ENCODE data around the gene EPSTI1. TPM values are rescaled to one million over a fixed set of nuclear protein-coding genes. Genes with fewer than 3 reads are reported as not detected.

Gene EPSTI1
- total RNA-seq, 1 experiment from 2014 or later: 0.69 TPM

DNA sequence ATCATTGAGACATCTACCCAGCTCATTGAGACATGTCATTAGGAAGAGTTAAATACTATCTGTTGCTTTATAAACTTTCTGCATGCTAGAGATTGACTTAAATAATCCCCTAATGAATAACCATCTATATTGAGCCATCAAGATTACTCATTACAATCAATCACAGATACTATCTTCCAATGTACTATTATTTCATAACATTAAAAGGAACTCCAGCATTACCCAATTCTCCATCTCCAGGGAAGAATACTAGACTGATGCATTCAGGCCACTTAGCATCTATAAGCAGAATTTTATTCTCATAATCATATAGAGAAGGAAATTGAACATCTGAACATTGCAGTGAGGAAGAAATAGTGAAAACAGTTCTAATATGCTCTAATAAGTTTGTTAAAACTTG is 8.0 kb downstream of the EPSTI1 start:
- Histone ChIP-seq H3K4me1 (ENCODE audit: control insufficient read depth, insufficient read depth, low read length) (no peaks in the 10 kb centered on the region), H3K9me3 (ENCODE audit: control insufficient read depth, insufficient read depth, low read depth, low read length) (no peaks in the 10 kb centered on the region), H3K36me3 (ENCODE audit: control insufficient read depth, insufficient read depth, low read length) (no peaks in the 10 kb centered on the region), H3K27ac (ENCODE audit: low read length) (no peak overlapping the region), H3K4me3 (ENCODE audit: low read depth in 2 of 2, low read length in 2 of 2) (no peak overlapping the region), H3K27me3 (ENCODE audit: control insufficient read depth, insufficient read depth, low read length) (no peaks in the 10 kb centered on the region)
- CTCF ChIA-PET: no interaction called here
- DNase-seq (ENCODE audit: low read depth, low spot score) (no peak), ATAC-seq (no peak)
- POLR2A ChIA-PET: no interaction called here
- intact Hi-C loops (cut with micrococcal nuclease; ENCODE audit: unreplicated experiment): no loop called here
- TF ChIP-seq, protein P1, sequence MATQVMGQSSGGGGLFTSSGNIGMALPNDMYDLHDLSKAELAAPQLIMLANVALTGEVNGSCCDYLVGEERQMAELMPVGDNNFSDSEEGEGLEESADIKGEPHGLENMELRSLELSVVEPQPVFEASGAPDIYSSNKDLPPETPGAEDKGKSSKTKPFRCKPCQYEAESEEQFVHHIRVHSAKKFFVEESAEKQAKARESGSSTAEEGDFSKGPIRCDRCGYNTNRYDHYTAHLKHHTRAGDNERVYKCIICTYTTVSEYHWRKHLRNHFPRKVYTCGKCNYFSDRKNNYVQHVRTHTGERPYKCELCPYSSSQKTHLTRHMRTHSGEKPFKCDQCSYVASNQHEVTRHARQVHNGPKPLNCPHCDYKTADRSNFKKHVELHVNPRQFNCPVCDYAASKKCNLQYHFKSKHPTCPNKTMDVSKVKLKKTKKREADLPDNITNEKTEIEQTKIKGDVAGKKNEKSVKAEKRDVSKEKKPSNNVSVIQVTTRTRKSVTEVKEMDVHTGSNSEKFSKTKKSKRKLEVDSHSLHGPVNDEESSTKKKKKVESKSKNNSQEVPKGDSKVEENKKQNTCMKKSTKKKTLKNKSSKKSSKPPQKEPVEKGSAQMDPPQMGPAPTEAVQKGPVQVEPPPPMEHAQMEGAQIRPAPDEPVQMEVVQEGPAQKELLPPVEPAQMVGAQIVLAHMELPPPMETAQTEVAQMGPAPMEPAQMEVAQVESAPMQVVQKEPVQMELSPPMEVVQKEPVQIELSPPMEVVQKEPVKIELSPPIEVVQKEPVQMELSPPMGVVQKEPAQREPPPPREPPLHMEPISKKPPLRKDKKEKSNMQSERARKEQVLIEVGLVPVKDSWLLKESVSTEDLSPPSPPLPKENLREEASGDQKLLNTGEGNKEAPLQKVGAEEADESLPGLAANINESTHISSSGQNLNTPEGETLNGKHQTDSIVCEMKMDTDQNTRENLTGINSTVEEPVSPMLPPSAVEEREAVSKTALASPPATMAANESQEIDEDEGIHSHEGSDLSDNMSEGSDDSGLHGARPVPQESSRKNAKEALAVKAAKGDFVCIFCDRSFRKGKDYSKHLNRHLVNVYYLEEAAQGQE (IDR thresholded peaks at IDR 0.05; ENCODE audit: insufficient read depth in 1 of 2, low read depth in 2 of 2, low read length in 1 of 2): no peak
- TF ChIP-seq SIN3A (IDR thresholded peaks at IDR 0.05; ENCODE audit: borderline replicate concordance, insufficient read depth, low read depth, low read length) (no peak), TCF7L2 (IDR thresholded peaks at IDR 0.05; ENCODE audit: low read depth, low read length) (no peak), POLR2AphosphoS5 (IDR thresholded peaks at IDR 0.05; ENCODE audit: low read depth, low read length) (no peak)
- TF ChIP-seq, protein P2, sequence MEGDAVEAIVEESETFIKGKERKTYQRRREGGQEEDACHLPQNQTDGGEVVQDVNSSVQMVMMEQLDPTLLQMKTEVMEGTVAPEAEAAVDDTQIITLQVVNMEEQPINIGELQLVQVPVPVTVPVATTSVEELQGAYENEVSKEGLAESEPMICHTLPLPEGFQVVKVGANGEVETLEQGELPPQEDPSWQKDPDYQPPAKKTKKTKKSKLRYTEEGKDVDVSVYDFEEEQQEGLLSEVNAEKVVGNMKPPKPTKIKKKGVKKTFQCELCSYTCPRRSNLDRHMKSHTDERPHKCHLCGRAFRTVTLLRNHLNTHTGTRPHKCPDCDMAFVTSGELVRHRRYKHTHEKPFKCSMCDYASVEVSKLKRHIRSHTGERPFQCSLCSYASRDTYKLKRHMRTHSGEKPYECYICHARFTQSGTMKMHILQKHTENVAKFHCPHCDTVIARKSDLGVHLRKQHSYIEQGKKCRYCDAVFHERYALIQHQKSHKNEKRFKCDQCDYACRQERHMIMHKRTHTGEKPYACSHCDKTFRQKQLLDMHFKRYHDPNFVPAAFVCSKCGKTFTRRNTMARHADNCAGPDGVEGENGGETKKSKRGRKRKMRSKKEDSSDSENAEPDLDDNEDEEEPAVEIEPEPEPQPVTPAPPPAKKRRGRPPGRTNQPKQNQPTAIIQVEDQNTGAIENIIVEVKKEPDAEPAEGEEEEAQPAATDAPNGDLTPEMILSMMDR (IDR thresholded peaks at IDR 0.05): no peak
- no TSS peak for BruUV-seq (replicated peaks)
- in situ Hi-C loops (cut with HindIII; ENCODE audit: low pct_unique_long_range_greater_than_20kb, low sequenced_read_pairs): no loop called here

DNA sequence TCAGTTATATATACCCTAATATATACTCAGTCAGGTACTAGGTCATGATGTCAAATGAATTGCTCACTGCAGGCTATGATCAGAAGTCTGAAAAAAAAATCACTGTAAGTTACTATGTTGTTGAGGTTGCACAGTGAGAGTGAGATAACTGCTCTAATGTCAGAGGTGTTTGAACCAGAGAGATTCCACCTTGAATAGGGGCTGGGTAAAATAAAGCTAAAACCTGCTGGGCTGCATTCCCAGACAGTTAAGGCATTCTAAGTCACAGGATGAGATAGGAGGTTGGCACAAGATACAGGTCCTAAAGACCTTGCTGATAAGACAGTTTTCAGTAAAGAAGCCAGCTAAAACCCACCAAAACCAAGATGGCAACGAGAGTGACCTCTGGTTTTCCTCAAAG is 10.2 kb downstream of the EPSTI1 start:
- ChIA-PET CTCF (no interaction called here), POLR2A (interaction anchor here (0.6 kb wide), 1 partner anchor 454 kb away, joined by 4 read pairs; no protein-coding TSS in a partner anchor)
- ATAC-seq (no peak), DNase-seq (ENCODE audit: low read depth, low spot score) (no peak)
- in situ Hi-C loops (cut with HindIII; ENCODE audit: low pct_unique_long_range_greater_than_20kb, low sequenced_read_pairs): no loop called here
- no TSS peak for BruUV-seq (replicated peaks)
- Histone ChIP-seq H3K4me1 (ENCODE audit: control insufficient read depth, insufficient read depth, low read length) (no peaks in the 10 kb centered on the region), H3K36me3 (ENCODE audit: control insufficient read depth, insufficient read depth, low read length) (no peaks in the 10 kb centered on the region), H3K27me3 (ENCODE audit: control insufficient read depth, insufficient read depth, low read length) (no peaks in the 10 kb centered on the region), H3K27ac (ENCODE audit: low read length) (no peak overlapping the region), H3K9me3 (ENCODE audit: control insufficient read depth, insufficient read depth, low read depth, low read length) (no peaks in the 10 kb centered on the region), H3K4me3 (ENCODE audit: low read depth in 2 of 2, low read length in 2 of 2) (no peak overlapping the region)
- intact Hi-C loops (cut with micrococcal nuclease; ENCODE audit: unreplicated experiment): no loop called here
- TF ChIP-seq TCF7L2 (IDR thresholded peaks at IDR 0.05; ENCODE audit: low read depth, low read length): no peak
- TF ChIP-seq, protein P2 (IDR thresholded peaks at IDR 0.05): no peak
- no peak for TF ChIP-seq POLR2AphosphoS5 (IDR thresholded peaks at IDR 0.05; ENCODE audit: low read depth, low read length)
- TF ChIP-seq, protein P1 (IDR thresholded peaks at IDR 0.05; ENCODE audit: insufficient read depth in 1 of 2, low read depth in 2 of 2, low read length in 1 of 2): no peak
- no peak for TF ChIP-seq SIN3A (IDR thresholded peaks at IDR 0.05; ENCODE audit: borderline replicate concordance, insufficient read depth, low read depth, low read length)
